ENCODE measurements around the gene LIPJ. TPM values are rescaled to one million over a fixed set of nuclear protein-coding genes. Genes with fewer than 3 reads are reported as not detected.

Gene LIPJ
- total RNA-seq, 1 experiment from 2014 or later = not detected

DNA sequence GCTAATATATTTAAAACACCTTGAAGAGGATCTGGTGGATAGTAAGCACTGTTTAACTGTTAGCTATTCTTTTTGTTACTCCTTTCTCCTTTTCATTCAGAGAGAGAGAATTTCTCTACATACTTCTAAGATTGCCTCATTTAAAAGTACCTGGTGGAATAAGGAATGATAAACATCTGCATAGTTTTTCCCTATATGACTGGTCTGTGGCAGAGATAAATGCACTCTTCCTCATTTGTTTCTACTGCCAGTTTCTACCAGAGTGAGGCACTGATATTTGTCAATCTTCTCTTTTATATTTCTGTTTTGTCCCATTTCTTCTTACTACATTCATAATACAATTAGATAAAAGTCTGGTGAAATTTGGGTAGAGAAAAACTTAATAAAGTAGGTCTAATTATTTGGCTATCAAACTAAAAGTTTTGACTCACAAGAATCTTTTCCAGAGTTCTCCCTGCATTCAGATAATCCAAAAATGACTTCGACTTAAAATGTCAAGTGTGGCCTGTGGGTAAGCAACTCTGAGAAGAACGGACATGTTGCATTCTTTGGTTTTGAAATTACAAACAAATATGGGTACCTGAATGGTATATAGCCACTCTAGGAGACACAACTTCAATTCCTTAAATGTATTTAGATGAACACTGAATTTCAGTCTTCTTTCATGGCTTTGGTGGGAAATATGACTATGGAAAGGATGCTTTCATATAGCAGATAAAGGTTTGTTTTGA, 42.3 kb upstream of the LIPJ start:
- H2AFZ ChIP-seq (ENCODE audit: low read depth, low read length, poor library complexity, severe bottlenecking) = peak overlapping the region; percentile 35
- H3K27ac ChIP-seq (ENCODE audit: low read depth, low read length) = no peak overlapping the region
- H3K9ac ChIP-seq (ENCODE audit: low read length) = no peak overlapping the region
- no peak for ATAC-seq
- BruUV-seq (replicated peaks) = no TSS peak
- H3K79me2 ChIP-seq (ENCODE audit: insufficient read depth, low read length) = no peaks in the 10 kb centered on the region
- DNase-seq (ENCODE audit: low read depth, low spot score) = no peak
- TF ChIP-seq ATF3 (IDR thresholded peaks at IDR 0.05) = no peak
- TF ChIP-seq ZFX (IDR thresholded peaks at IDR 0.05) = no peak
- TF ChIP-seq JUND (IDR thresholded peaks at IDR 0.05) = no peak
- TF ChIP-seq EZH2phosphoT487 (IDR thresholded peaks at IDR 0.05; ENCODE audit: borderline replicate concordance) = no peak
- no peak for TF ChIP-seq EZH2 (IDR thresholded peaks at IDR 0.05)
- TF ChIP-seq SRF (IDR thresholded peaks at IDR 0.05; ENCODE audit: low read depth) = no peak
- no peak for TF ChIP-seq ZNF274 (IDR thresholded peaks at IDR 0.05; ENCODE audit: low read depth, low read length)
- no peak for TF ChIP-seq SIN3A (IDR thresholded peaks at IDR 0.05; ENCODE audit: low read depth)
- no peak for TF ChIP-seq CEBPB (IDR thresholded peaks at IDR 0.05; ENCODE audit: low read depth)
- ChIA-PET POLR2A (no interaction called here), CTCF (no interaction called here), RAD21 (ENCODE audit: low non-redundant PET in 1 of 2, low total read pairs in 2 of 2, uncharacterized antibody in 2 of 2, unreplicated experiment in 2 of 2) (no interaction called here)
- no peaks in the 10 kb centered on the region for H3K27me3 ChIP-seq (ENCODE audit: insufficient read depth, low read length)
- H3K9me2 ChIP-seq (ENCODE audit: insufficient read depth) = no peaks in the 10 kb centered on the region
- H3K36me3 ChIP-seq (ENCODE audit: control insufficient read depth in 1 of 2, insufficient read depth in 2 of 2, low read length in 2 of 2) = no peaks in the 10 kb centered on the region
- intact Hi-C loops (cut with micrococcal nuclease) = no loop called here
- H3K4me1 ChIP-seq (ENCODE audit: control insufficient read depth in 1 of 2, insufficient read depth in 2 of 2, low read length in 2 of 2) = no peaks in the 10 kb centered on the region
- H4K20me1 ChIP-seq (ENCODE audit: insufficient read depth) = no peaks in the 10 kb centered on the region
- H3K4me2 ChIP-seq (ENCODE audit: low read length) = no peak overlapping the region
- H3K4me3 ChIP-seq (replicated peaks in 1 of 2; ENCODE audit: low read depth in 1 of 2, low read length in 2 of 2) = no peak overlapping the region
- H3K9me3 ChIP-seq (ENCODE audit: control insufficient read depth in 1 of 2, insufficient read depth in 1 of 2, low read depth in 1 of 2, low read length in 2 of 2) = no peaks in the 10 kb centered on the region

- intact Hi-C loops (cut with micrococcal nuclease) = no loop called here
- DNase-seq (ENCODE audit: low read depth, low spot score) (no peak), ATAC-seq (no peak)
- Histone ChIP-seq H4K20me1 (ENCODE audit: insufficient read depth) (no peaks in the 10 kb centered on the region), H3K9me3 (ENCODE audit: control insufficient read depth in 1 of 2, insufficient read depth in 1 of 2, low read depth in 1 of 2, low read length in 2 of 2) (no peaks in the 10 kb centered on the region), H3K9ac (ENCODE audit: low read length) (no peak overlapping the region), H3K4me3 (replicated peaks in 1 of 2; ENCODE audit: low read depth in 1 of 2, low read length in 2 of 2) (no peak overlapping the region), H3K79me2 (ENCODE audit: insufficient read depth, low read length) (no peaks in the 10 kb centered on the region), H2AFZ (ENCODE audit: low read depth, low read length, poor library complexity, severe bottlenecking) (no peak overlapping the region), H3K9me2 (ENCODE audit: insufficient read depth) (no peaks in the 10 kb centered on the region), H3K4me2 (ENCODE audit: low read length) (no peak overlapping the region), H3K27me3 (ENCODE audit: insufficient read depth, low read length) (no peaks in the 10 kb centered on the region), H3K36me3 (ENCODE audit: control insufficient read depth in 1 of 2, insufficient read depth in 2 of 2, low read length in 2 of 2) (no peaks in the 10 kb centered on the region), H3K4me1 (ENCODE audit: control insufficient read depth in 1 of 2, insufficient read depth in 2 of 2, low read length in 2 of 2) (no peaks in the 10 kb centered on the region), H3K27ac (ENCODE audit: low read depth, low read length) (no peak overlapping the region)
- no TSS peak for BruUV-seq (replicated peaks)
- POLR2A ChIA-PET = no interaction called here
- CTCF ChIA-PET = no interaction called here
- RAD21 ChIA-PET (ENCODE audit: low non-redundant PET in 1 of 2, low total read pairs in 2 of 2, uncharacterized antibody in 2 of 2, unreplicated experiment in 2 of 2) = no interaction called here
- no peak for TF ChIP-seq ELF1 (IDR thresholded peaks at IDR 0.05; ENCODE audit: borderline replicate concordance, low read depth)
- no peak for TF ChIP-seq EGR1 (IDR thresholded peaks at IDR 0.05; ENCODE audit: low read depth)
These were observed 41.2 kb upstream of the LIPJ start for GRCh38 chr10:88545359-88545758.
